ENCODE results near the gene TMEM243.
A peak's percentile ranks its signal among the peaks of the same experiment; 100 is the strongest.

TMEM243 gene

DNA sequence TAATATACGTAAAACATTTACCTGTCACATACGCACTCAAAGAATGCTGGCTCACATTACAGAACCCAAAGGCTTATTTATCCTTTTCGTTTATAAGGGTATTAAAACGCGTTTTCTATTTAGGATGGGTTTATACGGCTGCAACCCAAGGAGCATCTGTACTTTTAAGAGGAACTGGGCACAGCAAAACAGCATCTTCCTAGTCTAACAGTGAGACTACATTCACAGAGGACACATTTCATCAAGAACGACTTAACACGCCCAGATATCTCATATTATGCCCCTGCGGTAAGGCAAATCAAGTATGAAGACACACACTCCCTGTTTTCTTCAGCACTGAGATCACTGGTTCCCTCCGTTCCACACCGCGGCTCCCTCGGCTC, 67.8 kb downstream of the TMEM243 start:
- TF ChIP-seq, protein P1, sequence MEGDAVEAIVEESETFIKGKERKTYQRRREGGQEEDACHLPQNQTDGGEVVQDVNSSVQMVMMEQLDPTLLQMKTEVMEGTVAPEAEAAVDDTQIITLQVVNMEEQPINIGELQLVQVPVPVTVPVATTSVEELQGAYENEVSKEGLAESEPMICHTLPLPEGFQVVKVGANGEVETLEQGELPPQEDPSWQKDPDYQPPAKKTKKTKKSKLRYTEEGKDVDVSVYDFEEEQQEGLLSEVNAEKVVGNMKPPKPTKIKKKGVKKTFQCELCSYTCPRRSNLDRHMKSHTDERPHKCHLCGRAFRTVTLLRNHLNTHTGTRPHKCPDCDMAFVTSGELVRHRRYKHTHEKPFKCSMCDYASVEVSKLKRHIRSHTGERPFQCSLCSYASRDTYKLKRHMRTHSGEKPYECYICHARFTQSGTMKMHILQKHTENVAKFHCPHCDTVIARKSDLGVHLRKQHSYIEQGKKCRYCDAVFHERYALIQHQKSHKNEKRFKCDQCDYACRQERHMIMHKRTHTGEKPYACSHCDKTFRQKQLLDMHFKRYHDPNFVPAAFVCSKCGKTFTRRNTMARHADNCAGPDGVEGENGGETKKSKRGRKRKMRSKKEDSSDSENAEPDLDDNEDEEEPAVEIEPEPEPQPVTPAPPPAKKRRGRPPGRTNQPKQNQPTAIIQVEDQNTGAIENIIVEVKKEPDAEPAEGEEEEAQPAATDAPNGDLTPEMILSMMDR (IDR thresholded peaks at IDR 0.05; ENCODE audit: insufficient read depth, low read length, missing control alignments), result no peak
- DNase-seq (ENCODE audit: low read depth, low spot score), result no peak
- peak overlapping the region; percentile 80 for H3K4me3 ChIP-seq (ENCODE audit: low read depth, low read length)
- ChIA-PET POLR2A (interaction anchor here (0.7 to 1.8 kb wide), 7 partner anchors 11 to 226 kb away, joined by 3 to 21 read pairs (median 3); partner anchors contain the start of gene TMEM243), CTCF (interaction anchor here (0.9 to 10.1 kb wide), 3 partner anchors 211 to 235 kb away, joined by 3 to 87 read pairs (median 8); no protein-coding TSS in a partner anchor)

DNA sequence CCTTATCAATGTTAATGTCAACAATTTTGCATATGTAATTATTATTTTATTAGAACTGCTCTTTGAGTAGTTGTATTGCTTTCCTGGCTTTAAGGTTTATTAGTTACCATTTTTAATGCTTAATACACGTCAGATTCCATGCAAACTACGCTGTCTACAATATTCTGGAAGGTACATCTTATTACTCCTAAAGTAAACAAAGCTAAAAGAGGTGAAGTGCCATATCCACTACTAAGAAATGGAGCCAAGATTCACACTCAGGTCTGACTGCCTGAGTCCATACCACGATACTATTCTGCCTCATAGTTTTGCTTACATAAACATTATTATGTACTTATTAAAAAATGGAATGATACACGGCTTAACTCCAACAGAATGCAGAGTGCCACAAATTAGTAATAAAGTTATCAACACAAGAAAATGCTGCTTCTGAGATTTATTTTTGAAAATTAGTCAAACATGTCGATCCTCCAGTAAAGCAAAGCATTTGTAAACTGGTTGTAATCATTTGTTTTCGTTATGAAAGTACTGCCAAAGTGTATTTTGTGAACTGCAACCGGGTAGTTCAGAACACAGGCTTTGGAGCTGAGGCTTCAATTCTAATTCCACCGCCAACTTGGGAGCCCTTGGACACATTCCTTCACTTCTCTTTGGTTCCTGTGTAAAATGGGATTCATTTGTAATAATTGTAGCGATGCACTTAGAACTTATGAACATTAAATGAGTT, 68.4 kb downstream of the TMEM243 start:
- TF ChIP-seq, protein P1 (IDR thresholded peaks at IDR 0.05; ENCODE audit: insufficient read depth, low read length, missing control alignments), result no peak
- CTCF ChIA-PET, result interaction anchor here (2.8 to 10.1 kb wide), 2 partner anchors 210 to 224 kb away, joined by 8 to 87 read pairs; no protein-coding TSS in a partner anchor
- POLR2A ChIA-PET, result interaction anchor here (1.1 to 1.8 kb wide), 2 partner anchors 69 to 219 kb away, joined by 3 to 21 read pairs; partner anchors contain the start of gene TMEM243
- DNase-seq (ENCODE audit: low read depth, low spot score), result no peak
- H3K4me3 ChIP-seq (ENCODE audit: low read depth, low read length), result peak overlapping the region; percentile 80

DNA sequence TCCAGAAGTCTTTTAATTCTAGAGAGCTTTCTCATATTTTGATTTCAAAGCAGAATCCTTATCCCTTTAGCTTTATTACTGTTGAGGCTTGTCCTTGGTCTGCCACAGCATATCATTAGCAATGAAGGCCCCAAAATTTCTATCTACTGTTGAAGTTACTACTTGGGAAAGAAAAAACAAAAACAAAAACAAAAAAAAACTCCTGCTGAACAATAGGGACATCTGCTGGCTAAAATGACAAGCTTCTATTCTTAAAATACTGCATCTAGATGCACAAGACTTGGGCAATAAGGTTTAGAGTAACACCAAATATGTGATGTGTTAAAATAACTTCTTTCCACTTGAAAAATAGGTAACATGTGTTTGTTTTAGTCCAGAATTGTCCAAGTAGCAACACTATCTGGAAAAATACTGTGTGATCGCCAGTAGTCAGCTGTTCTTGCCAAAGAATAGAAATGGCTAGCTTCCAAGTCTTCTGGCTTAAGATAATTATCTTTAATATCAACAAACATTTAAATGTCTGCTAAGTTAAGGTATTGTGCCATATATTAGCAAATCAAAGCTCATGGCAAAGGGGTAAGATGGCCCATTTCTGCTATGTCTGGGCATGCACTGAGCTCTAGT, 71.1 kb downstream of the TMEM243 start:
- no peak for DNase-seq (ENCODE audit: low read depth, low spot score)
- H3K4me3 ChIP-seq (ENCODE audit: low read depth, low read length), result no peak overlapping the region
- TF ChIP-seq, protein P1 (IDR thresholded peaks at IDR 0.05; ENCODE audit: insufficient read depth, low read length, missing control alignments), result no peak
- CTCF ChIA-PET, result interaction anchor here (0.7 to 10.1 kb wide), 18 partner anchors 73 to 236 kb away, joined by 3 to 87 read pairs (median 4); no protein-coding TSS in a partner anchor
- POLR2A ChIA-PET, result no interaction called here

DNA sequence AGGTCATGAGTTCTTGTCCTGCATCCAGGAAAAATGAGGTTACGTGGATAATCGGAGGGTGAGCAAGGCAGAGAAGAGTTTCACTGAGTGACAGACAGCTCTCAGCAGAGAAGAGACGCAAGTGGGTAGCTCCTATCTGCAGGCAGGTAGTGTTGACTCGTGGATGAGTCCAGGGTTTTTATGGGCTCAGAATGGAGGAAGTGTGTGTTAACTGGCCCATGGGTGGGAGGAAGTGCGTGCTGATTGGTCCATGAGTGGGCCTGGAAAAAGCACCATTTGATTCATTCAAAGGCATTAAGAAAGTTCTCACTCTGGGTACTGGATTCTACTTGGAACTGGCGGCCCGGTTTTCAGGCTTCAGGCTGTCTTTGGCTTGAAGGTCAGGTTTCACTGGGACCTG, 72.0 kb downstream of the TMEM243 start:
- ChIA-PET CTCF (interaction anchor here (0.7 to 10.1 kb wide), 7 partner anchors 200 to 235 kb away, joined by 3 to 87 read pairs (median 10); no protein-coding TSS in a partner anchor), POLR2A (no interaction called here)
- no peak overlapping the region for H3K4me3 ChIP-seq (ENCODE audit: low read depth, low read length)
- TF ChIP-seq, protein P1 (IDR thresholded peaks at IDR 0.05; ENCODE audit: insufficient read depth, low read length, missing control alignments), result no peak
- DNase-seq (ENCODE audit: low read depth, low spot score), result no peak

DNA sequence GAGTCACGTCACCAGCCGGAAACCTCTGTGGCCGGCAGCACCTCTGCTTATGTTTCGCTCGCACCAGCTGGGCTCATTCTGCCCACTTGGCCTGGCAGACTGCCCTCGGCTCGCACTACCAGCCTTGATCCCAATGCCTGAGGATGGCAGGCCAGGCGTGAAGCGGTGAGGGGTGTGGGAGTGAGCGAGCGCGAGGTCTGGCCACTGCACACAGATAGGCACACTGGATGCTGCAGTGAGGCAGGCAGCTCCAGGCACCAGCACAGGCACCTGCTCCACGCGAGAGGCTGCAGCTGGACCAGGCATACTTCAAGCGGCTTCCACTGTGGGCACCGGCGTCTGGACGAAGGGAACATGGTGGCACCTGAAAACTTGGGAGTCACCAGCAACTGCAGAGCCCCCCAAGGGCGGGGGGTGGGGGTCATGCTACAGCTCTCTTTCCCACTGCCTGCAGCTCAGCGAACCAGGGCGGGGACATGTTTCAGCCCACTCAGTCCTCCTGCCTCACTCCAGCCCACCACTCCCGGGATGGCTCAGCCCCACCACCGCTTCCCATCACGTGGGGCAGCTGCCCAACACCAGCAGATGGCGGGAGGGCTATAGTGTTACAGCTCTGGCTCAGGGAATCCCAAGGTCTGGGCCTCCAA, 72.7 kb downstream of the TMEM243 start:
- CTCF ChIA-PET, result interaction anchor here (3.3 to 10.1 kb wide), 3 partner anchors 205 to 230 kb away, joined by 20 to 87 read pairs (median 28); no protein-coding TSS in a partner anchor
- no peak for DNase-seq (ENCODE audit: low read depth, low spot score)
- POLR2A ChIA-PET, result no interaction called here
- TF ChIP-seq, protein P1 (IDR thresholded peaks at IDR 0.05; ENCODE audit: insufficient read depth, low read length, missing control alignments), result no peak
- no peak overlapping the region for H3K4me3 ChIP-seq (ENCODE audit: low read depth, low read length)
